Osteocyte (in vitro differentiated cells): ENCODE measurements around the gene ZFAND2A. TPM values are rescaled to one million over a fixed set of nuclear protein-coding genes. Genes with fewer than 3 reads are reported as not detected.
"Not testable (repeated sequence)": the region's sequence is repeated elsewhere in the genome, so short reads cannot be mapped to it uniquely, and the experiment has no call there.

Experiments used
- DNase-seq: peaks from one replicate; pipeline ENCODE4 v3.0.0; 2021; ENCODE audit warnings: mixed read lengths; ENCODE audit not compliant: unreplicated experiment; ENCODE audit errors: extremely low spot score
- H3K27ac Mint-ChIP-seq: one replicate; pipeline ENCODE4 v1.8.0; 2021; ENCODE audit warnings: mild to moderate bottlenecking, mixed read lengths; ENCODE audit not compliant: unreplicated experiment
- H3K27me3 Mint-ChIP-seq: one replicate; pipeline ENCODE4 v1.8.0; 2021; ENCODE audit warnings: mixed read lengths; ENCODE audit not compliant: unreplicated experiment
- H3K36me3 Mint-ChIP-seq: one replicate; pipeline ENCODE4 v1.8.0; 2021; ENCODE audit warnings: mixed read lengths; ENCODE audit not compliant: unreplicated experiment
- H3K4me1 Mint-ChIP-seq: one replicate; pipeline ENCODE4 v1.8.0; 2021; ENCODE audit warnings: mixed read lengths; ENCODE audit not compliant: unreplicated experiment
- H3K4me3 Mint-ChIP-seq: one replicate; pipeline ENCODE4 v1.8.0; 2021; ENCODE audit warnings: mild to moderate bottlenecking, moderate library complexity, mixed read lengths; ENCODE audit not compliant: unreplicated experiment
- H3K9me3 Mint-ChIP-seq: one replicate; pipeline ENCODE4 v1.8.0; 2021; ENCODE audit warnings: mixed read lengths; ENCODE audit not compliant: unreplicated experiment
- total RNA-seq: library from RNA; stranded (reverse); gene quantifications from 2 replicates; pipeline ENCODE4 v1.2.1, GENCODE V29; 2021
- TF ChIP-seq, protein P1 (sequence below): fragments of 200-600 bp; sonication (generic); IDR thresholded peaks from 2 replicates; pipeline ENCODE4 v1.5.0; 2021; ENCODE audit warnings: antibody characterized with exemption, mild to moderate bottlenecking, moderate library complexity

Gene ZFAND2A
- total RNA-seq, 1 donor from 2014 or later = 18.3 TPM

DNA sequence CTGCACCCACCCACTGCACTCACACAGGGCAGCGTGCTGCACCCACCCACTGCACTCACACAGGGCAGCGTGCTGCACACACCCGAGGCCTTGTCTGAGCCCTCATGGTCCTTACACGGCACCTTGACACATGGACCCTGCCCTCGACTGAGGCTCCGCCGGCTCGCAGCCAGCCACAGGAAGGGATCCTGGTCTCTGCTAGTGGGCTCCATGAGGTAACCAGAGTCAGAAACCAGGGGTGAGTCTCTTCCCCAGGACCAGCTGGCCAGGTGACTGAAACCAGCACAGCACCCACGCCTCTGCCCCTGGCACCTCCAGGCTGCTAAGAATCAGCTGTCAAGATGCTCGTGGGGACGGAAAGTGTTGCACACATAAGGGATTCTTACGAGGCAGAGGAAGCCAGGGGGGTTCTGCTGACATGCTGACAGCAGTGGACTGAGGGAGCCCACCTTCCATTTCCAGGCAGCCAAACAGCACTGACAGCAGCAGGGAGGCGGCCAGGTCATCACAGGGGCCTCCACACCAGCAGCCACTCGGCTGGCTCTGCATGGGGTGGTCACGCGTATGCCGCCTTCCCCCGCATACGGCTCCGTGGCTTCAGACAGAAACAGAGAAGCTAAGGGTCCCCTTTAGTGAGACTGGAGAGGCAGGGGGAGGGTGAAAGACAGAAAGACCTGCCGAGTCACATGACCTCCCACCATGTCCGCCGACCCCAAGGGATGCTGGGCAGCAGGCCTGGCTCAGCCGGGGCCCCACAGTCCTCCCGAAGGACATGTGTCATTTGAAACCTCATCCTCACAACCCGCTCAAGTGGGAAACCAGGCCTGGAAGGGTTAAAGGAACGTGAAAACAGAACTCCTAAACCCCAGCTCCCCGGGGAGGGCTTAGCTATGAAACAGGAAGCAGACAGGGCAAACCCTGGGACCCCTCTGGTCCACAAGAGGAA, 37.8 kb downstream of the ZFAND2A start:
- H3K27me3 Mint-ChIP-seq = no peaks in the 10 kb centered on the region
- H3K36me3 Mint-ChIP-seq = peaks cover 6% of the 10 kb centered on the region
- H3K4me1 Mint-ChIP-seq = peaks cover 43% of the 10 kb centered on the region
- TF ChIP-seq, protein P1, sequence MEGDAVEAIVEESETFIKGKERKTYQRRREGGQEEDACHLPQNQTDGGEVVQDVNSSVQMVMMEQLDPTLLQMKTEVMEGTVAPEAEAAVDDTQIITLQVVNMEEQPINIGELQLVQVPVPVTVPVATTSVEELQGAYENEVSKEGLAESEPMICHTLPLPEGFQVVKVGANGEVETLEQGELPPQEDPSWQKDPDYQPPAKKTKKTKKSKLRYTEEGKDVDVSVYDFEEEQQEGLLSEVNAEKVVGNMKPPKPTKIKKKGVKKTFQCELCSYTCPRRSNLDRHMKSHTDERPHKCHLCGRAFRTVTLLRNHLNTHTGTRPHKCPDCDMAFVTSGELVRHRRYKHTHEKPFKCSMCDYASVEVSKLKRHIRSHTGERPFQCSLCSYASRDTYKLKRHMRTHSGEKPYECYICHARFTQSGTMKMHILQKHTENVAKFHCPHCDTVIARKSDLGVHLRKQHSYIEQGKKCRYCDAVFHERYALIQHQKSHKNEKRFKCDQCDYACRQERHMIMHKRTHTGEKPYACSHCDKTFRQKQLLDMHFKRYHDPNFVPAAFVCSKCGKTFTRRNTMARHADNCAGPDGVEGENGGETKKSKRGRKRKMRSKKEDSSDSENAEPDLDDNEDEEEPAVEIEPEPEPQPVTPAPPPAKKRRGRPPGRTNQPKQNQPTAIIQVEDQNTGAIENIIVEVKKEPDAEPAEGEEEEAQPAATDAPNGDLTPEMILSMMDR = no peak
- DNase-seq = no peak
- no peaks in the 10 kb centered on the region for H3K9me3 Mint-ChIP-seq
- peak overlapping the region; percentile 74 for H3K27ac Mint-ChIP-seq
- H3K4me3 Mint-ChIP-seq = no peak overlapping the region

- Mint-ChIP-seq H3K27me3 (no peaks in the 10 kb centered on the region), H3K36me3 (no peaks in the 10 kb centered on the region), H3K4me3 (no peak overlapping the region), H3K4me1 (peaks cover 43% of the 10 kb centered on the region), H3K9me3 (no peaks in the 10 kb centered on the region), H3K27ac (peak overlapping the region; percentile 23)
- TF ChIP-seq, protein P1 = no peak
- DNase-seq = no peak
Measured at GRCh38 chr7:1121476-1121875, 38.5 kb downstream of the ZFAND2A start.

DNA sequence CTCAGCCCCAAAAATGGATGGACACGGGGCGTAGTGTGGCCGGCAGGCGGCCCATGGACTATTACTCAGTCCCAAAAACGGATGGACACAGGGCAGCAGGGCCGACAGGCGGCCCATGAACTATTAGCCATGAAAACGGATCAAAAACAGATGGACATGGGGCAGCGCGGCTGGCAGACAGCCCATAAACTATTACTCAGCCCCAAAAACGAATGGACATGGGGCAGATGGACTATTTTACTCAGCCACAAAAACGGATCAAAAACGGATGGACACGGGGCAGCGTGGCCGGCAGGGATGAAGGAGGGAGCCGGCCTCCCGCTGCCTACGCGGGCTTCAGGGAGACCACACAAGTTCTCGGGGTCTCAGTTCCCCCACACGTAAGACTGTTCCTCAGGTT, 39.2 kb downstream of the ZFAND2A start:
- Mint-ChIP-seq H3K4me1 (peaks cover 43% of the 10 kb centered on the region), H3K27ac (peak overlapping the region; percentile 64), H3K36me3 (no peaks in the 10 kb centered on the region), H3K4me3 (no peak overlapping the region), H3K27me3 (no peaks in the 10 kb centered on the region), H3K9me3 (no peaks in the 10 kb centered on the region)
- TF ChIP-seq, protein P1 = no peak
- DNase-seq = no peak

GRCh38 chr7:1119201-1119600, 40.8 kb downstream of the ZFAND2A start:
- TF ChIP-seq, protein P1 = no peak
- Mint-ChIP-seq H3K27ac (no peak overlapping the region), H3K27me3 (no peaks in the 10 kb centered on the region), H3K4me3 (no peak overlapping the region), H3K9me3 (no peaks in the 10 kb centered on the region), H3K36me3 (no peaks in the 10 kb centered on the region), H3K4me1 (peaks cover 34% of the 10 kb centered on the region)
- DNase-seq = no peak

GRCh38 chr7:1117321-1117928, 42.6 kb downstream of the ZFAND2A start:
- DNase-seq = no peak
- H3K36me3 Mint-ChIP-seq = peaks cover 4% of the 10 kb centered on the region
- H3K27me3 Mint-ChIP-seq = no peaks in the 10 kb centered on the region
- TF ChIP-seq, protein P1 = no peak
- H3K9me3 Mint-ChIP-seq = no peaks in the 10 kb centered on the region
- H3K4me3 Mint-ChIP-seq = no peak overlapping the region
- H3K27ac Mint-ChIP-seq = no peak overlapping the region
- peaks cover 17% of the 10 kb centered on the region for H3K4me1 Mint-ChIP-seq

DNA sequence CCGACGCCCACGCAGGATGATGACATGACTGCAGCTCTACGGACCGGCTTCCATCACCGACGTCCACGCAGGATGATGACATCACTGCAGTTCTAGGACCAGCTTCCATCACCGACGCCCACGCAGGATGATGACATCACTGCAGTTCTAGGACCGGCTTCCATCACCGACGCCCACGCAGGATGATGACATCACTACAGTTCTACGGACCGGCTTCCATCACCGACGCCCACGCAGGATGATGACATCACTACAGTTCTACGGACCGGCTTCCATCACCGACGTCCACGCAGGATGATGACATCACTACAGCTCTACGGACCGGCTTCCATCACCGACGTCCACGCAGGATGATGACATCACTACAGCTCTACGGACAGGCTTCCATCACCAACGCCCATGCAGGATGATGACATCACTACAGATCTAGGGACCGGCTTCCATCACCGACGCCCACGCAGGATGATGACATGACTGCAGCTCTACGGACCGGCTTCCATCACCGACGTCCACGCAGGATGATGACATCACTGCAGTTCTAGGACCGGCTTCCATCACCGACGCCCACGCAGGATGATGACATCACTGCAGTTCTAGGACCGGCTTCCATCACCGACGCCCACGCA, 43.5 kb downstream of the ZFAND2A start:
- not testable (repeated sequence) for H3K9me3 Mint-ChIP-seq, H3K36me3 Mint-ChIP-seq, H3K4me3 Mint-ChIP-seq, H3K27ac Mint-ChIP-seq, H3K27me3 Mint-ChIP-seq, DNase-seq
- peaks cover 18% of the 10 kb centered on the region for H3K4me1 Mint-ChIP-seq
